Bone marrow (tissue), 2 donors: ENCODE data around the gene PDCD1LG2.
"Not testable (repeated sequence)": the region's sequence is repeated elsewhere in the genome, so short reads cannot be mapped to it uniquely, and the experiment has no call there.

ENCODE experiments used
- DNase-seq, 2 donors: peaks; one replicate each; lab custom pipeline; 2025; lab: John Stamatoyannopoulos, UW

Gene PDCD1LG2

DNA sequence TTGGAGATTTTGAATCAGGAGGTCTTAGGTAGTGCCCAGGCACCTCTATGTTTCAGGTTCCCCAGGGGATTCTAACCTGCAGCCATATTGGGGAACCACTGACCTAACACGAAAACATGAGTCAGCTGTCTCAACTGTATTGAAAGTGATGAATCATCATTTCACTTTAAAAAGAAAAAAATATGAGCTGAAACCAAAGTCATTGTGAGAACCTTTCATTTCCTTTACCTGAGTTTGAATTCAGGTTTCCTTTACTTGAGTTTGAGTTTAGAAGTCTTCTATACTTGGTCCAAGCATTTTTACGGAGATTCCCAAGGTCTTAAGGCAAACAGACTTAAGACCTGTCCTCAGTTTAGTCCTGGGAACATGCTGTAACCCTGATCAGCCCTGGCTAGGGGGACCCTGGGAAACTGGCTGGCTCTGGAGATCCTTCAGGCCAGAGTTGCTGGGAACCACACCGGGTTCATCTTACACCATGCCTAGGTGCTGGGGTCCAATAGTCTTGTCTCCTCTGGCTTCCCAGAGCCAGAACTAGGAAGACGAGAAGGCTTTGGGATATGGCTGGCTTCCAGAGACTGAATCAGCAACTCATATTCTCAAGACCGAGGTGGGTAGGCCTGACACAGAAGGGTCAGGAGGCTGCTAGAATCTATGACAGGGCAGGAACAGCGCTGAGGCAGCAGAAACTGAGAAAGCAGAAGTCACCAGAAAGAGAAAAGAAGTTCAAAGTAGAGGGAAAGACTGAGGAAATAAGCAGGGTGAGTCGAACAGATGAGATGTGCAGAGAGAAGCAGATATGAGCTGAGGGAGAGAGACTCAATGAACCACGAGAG is 16.4 kb upstream of the PDCD1LG2 start:
- DNase-seq: peak in 1 of 2 donors; percentile 95

DNA sequence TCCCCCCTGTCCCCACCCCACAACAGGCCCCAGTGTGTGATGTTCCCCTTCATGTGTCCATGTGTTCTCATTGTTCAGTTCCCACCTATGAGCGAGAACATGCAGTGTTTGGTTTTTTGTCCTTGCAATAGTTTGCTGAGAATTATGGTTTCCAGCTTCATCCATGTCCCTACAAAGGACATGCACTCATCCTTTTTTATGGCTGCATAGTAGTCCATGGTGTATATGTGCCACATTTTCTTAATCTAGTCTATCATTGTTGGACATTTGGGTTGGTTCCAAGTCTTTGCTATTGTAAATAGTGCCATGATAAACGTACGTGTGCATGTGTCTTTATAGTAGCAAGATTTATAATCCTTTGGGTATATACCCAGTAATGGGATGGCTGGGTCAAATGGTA is 15.6 kb upstream of the PDCD1LG2 start:
- not testable (repeated sequence) for DNase-seq

DNA sequence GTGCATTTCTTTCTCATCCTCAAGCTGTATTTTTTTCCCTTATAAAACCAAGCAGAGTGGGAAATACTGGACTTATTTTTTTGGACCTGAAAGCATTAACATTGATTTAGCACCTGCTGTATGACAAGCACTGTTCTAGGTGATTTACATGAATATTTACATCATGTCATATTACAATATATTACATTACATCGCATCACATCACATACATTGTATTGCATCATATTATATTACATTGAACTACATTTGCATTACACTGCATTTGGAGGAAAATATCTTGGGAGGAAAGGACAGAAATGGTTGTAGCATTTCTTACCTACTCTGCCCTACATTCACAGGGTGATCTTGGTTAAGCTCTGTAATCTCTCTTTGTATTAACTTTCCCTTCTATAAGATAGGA is 11.2 kb upstream of the PDCD1LG2 start:
- DNase-seq: no peak

DNA sequence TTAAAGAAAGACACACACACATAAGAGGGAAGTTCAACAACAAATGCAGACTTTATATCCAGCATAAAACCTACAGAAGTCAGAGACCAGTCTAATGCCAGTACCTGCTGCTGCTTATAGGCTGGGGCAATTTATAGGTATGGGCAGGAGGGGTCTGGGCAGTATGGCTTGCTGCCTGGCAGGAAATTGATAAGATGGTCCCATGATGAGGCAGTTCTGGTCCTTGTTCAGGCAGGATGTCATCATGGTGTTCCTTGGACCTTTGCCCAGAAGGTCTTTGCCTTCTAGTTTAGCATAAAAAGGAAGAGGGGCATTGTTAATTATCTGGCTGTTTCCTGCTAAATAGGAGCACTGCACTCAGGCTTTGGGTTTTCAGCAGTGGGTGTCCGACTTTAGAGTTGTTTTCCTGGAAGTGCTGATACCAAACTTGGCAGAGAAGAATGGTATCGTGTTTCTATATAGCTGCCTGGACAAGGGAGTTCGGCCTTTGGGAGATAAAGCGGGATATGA is 10.4 kb upstream of the PDCD1LG2 start:
- DNase-seq: peak in 1 of 2 donors; percentile 58

DNA sequence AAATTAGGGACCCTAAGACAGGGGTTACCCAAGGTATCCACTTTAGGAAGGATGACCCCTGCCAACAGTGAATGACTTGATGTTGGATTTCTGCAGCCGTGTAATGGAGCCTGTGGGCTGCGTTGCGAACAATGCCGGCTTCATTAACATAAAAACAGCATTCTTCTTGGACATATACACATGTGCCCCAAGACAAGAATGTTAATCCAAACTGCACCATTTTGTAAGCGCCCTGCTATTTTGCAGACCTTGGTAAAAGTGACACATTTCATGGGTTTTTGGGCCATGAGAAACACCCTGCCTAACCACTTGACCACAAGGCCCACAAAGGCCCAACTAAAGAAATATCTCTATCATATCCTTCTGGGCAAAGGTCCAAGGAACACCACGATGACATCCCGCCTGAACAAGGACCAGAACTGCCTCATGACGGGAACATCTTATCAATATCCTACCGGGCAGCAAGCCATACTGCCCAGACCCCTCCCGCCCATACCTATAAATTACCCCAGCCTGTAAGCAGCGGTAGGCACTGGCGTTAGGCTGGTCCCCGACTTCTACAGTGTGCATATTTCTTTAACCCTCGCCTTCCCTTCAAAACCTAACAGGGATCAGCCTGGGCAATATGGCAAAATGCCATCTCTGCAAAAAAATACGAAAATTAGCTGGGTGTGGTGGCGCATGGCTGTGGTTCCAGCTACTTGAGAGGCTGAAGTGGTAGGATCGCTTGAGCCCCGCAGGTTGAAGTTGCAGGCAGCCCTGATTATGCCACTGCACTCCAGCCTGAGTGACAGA is 9.7 kb upstream of the PDCD1LG2 start:
- DNase-seq: no peak

DNA sequence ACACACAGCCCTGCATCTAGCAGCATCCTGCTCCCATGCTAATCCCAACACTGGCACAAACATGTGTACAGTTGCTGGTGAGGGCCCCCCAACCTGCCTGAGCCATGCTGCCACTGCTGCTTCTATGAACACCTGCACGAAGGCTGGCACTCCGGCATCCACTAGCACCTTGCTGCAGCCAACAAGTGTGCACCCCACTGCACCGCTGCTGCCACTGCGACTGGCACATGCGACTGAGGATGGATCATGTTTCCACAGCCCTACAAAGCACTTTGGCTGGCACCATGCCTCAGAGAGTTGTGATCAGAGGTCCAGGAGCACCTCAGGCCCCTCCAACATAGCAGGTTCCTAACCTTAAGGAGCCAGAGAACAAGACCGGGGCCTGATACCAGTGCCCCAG is 7.8 kb upstream of the PDCD1LG2 start:
- DNase-seq: no peak

DNA sequence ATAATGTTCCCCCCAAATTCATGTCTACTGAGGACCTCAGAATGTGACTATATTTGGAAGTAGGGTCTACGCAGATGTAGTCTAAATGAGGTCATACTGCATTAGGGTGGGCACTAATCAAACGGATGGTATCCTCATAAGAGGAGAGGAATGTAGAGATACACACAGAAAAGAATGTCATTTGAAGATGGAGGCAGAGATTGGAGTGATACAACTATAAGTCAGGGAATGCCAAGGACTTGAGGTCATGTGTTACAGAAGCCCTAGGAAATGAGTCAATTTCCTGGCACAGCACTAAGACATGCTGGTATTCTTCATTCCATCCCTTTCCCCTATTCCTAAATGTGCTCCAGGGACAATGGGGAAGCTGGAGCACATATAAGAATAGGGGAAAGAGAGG is 758 bp upstream of the PDCD1LG2 start:
- DNase-seq: no peak

DNA sequence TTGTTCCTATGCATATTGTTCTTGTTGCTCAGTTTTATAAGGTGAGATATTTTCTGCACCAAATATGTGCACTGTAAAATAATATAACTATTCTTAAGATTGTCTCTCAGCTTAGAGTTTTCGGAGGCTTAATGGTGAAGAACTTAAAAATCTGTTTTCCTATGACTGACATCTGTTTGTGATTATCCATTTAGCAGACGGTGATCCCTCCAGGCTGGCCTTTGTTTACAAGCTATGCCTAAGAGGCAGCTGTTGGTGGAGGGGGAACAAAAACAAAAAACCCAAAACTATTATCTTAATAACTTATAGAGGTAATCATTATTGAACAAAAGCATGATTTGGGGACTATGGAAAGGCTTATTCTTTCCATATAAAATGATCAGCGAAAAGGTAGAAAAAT is 658 bp downstream of the PDCD1LG2 start:
- DNase-seq: no peak

DNA sequence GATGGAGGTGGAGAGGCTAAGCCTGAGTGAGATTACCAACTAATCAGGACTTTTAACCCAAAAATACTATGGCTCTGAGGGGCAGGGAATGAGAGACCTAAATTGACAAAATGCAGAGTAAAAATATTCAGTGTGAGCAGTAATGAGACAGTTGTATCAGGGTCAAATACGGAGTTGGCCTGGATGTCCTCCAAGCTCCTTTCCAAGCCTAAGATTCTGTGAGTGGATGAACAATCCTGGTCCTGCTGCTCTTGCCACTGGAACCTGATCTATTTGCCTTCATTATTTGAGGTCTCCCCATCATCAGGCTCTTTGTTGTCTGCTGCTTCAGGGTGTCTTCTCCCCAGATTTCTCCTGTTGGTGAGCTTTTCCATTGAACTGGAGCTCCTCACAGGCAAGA is 1.1 kb downstream of the PDCD1LG2 start:
- DNase-seq: no peak

DNA sequence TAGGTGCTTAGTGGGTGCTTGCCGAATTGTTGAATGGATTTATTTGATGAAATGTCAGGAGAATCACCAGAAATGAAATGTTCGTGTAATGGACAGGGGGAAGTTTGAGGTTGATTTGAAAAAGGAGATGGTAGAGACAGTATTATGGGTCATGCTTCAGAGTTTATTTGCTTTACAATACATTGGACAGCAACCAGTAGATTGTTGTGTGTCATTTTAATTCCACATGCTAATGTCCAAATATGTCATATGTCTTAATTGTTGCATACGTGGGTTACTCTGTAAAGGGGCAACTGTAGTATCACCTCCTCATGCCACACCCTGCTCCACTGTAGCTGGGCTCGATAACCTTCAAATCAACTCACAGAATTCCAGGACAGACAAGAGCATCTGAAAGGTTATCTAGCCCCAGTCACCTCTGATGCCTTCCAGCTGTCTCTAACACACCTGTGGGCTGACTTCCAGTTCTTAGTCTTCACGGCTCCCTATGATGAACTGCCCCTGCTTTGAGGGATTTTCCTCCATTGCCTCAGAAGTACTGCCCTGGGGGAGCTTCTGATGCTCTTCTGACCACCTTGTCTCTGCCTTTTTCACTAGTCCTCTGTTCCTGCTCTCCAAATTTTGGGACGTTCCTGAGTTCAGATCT is 1.7 kb downstream of the PDCD1LG2 start:
- DNase-seq: no peak

DNA sequence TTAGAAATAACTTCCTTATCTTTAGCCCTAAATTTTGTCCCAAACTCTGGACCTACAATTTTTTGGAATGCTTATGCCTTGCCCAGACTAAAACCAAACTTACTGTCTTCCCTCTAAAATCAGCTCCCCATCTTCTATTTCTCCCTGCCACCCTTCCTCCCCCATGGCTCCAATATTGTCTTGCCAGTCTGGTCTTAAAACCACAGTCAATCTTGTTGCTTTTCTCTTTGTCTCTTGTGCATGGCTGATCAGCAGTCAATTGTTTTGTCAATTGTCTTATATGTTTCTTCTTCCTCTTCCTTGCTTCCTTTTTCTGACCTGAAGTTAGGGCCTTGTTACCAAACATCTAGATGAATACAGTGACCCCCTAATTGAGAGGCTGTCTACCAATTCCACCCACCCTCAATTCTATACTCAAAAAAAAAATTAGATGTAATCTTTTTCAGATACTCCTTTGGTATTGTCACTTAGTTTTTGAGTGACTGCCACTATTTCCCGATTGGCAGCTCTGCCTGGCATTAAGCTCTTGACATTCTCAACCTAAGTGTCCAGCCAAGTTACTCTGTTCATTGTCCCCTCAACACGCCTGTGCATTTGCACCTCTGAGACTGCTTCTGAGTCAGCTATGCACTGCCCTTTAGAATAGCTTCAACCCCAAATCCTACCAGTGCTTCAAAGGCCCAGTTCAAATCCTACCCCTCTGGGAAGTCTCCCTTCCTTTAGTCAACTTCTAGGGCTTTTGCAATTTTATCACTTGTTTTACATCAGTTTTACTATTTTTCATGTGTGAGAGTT is 2.5 kb downstream of the PDCD1LG2 start:
- no peak for DNase-seq

DNA sequence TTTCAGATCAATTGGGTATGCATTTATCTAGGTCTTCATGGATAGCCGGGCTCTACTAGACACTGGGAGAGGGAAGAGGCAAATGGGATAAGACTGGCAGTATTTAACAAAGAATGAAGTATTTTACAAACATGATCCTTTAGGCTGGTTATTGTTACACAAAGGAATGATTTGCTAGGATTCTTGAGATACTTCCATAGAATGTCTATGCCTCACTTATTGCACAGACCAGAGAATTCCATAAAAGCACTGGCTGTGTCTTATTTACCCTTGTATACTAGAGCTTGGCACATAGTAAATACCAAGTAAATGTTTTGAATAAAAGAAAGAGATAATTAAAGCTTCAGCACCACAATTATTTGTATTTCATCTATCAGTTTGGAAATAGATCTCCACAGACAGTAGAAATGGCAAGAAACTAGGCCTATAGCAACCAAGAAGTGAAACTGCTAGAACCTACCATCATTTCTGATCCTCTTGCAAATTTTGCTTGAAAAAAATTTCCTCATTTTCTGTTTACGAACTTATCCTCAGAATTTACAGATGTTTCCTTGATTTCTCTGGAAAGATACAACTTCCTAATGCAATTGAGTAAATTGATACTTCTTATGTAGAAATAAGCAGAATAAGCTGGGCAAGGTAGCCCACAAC is 3.8 kb downstream of the PDCD1LG2 start:
- no peak for DNase-seq

DNA sequence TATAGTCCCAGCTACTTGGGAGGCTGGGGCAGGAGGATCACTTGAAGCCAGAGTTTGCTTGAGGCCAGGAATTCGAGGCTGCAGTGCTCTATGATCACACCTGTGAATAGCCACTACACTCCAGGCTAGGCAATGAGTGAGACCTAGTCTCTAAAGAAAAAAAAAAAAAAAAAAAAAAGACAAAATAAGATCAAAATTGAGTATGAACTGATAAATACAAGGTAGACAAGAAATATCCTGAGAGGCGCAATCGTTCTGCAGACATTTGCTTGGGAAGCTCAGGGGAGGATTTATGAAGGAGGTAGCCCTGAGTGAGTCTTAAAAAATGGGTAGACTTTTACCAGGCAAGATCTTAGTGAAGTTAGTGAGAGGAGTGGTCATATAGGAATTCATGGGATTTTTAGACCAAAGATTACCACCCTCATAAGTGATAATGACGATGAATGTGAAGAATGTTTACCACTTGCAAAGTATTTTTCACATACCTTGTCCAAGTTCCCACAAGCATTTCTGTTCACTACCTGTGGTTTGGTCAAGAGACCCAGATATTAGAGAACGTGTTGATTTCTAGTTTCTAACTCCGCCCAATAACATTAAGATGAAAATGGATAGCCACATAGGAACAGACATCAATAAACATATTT is 4.4 kb downstream of the PDCD1LG2 start:
- no peak for DNase-seq

DNA sequence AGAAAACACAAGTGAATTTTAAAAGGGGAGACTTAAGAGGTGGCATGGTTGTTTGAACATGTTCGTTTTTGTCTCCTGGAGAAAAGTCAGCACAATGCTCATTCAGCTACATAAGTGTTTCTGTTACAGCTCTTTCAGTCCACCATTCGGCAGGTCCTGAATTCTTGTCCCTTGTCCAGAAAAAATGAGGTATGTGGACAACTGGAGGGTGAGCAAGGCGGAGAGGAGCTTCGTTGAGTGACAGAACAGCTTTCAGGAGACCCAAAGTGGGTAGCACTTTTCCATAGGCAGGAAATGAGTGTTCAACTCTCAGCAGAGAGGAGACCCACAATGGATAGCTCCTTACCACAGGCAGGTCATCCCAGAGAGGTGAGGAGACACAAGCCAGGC is 4.9 kb downstream of the PDCD1LG2 start:
- DNase-seq: no peak

DNA sequence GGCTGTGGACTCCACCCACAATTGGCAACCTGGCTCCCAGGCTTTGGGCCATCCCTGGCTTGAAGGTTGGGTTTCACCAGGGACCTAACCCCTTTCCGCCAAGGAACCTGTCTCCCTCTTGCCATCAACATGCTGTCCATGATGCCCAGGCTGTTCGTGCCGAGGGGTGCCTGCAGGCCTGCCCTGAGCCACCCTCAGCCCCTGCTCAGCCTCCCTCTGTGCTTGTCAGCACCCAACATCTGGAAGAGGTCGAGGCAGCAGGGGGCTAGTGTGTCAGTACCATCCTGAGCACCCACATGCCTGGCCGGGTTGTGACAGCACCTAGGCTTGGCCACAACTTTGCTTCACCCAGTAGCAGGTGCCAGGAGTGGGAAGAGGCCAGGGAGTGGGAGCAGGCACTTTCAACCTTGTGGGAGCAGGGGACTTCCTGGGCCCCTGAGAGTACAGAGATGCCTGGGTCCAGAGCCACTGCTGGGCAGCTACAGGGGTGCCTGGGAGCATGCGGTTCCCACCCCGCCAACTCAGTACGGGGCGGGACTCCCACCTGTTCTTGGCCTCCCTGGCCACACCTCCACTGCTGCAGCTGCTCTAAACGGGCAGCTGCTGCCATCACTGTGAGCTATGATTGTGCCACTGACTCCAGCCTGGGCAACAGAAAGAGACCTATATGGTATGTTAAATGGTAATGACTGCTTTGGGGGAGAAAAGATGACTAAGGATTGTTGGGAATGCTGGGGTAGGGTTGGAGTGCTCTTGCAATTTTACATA is 6.3 kb downstream of the PDCD1LG2 start:
- DNase-seq: no peak

DNA sequence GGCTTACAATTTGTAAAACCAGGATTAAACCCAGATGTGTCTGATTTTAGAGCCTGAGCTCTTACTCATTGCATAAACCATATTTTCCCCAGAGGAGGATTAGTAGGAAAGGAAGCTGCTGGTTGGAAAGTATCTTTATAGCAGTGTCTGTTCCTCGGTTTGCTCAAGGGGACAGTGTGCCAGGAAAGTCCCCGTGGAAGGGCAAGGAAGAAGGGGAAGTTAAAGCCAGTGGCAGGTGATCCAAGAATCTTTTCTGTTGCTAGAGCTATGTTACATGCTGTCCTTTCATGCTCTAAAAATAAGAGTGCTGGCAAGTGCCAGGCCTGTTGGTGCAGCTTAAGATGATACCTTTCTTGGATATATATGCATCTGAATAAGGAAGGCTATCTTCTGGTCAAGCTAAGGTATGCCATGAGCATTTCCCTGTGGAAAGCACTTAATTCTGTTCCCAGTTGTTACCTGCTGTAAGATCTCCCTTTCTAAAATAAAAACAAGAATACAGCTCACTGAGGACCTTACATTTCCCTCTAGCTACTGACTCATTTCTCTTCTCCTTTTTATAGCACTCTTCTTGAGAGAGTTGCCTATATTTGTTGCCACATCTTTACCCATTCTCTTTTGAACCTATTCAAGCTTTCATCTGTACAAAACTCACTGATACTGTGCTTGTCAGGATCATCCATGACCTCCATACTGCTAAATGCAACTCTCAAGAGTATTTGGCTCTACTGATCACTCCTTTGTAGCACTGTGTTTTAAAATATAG is 8.0 kb downstream of the PDCD1LG2 start:
- DNase-seq: peak in 1 of 2 donors; percentile 33

DNA sequence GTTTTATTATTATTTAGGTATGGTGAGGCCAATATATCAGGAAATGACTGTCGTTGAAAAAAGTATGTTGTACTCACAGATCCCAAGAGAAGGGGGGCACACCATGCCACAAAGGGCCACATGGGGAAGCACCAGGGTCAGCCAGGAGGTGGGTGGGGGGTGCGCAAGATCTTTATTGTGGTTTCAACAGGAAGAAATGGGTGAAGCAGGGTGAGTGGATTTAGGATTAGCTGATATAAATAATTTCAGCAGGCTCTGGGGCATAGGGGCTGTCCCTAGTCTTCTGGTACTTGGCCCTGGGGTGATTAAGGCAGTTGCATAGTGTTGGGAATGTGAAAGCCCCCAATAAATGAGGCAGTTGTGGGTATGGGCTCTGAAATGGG is 8.6 kb downstream of the PDCD1LG2 start:
- DNase-seq: peak in 1 of 2 donors; percentile 26

DNA sequence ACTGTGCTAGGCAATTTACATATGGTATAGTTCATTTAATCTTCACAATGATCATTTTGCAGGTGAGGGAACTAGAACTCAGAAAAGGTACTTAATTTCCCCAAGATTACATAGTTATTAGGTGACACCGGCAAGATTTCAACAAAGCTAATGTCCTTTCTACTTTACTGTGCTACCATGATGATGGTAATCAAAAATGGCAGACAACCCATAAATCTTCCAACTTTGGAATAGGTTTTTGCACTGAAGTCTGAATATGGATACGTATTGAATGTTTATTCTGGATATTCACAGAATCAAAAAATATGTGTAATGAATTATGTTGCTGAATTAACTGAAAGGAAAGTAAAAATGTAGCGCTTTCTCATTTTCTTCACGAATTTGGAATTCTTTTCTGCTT is 13.8 kb downstream of the PDCD1LG2 start:
- no peak for DNase-seq

DNA sequence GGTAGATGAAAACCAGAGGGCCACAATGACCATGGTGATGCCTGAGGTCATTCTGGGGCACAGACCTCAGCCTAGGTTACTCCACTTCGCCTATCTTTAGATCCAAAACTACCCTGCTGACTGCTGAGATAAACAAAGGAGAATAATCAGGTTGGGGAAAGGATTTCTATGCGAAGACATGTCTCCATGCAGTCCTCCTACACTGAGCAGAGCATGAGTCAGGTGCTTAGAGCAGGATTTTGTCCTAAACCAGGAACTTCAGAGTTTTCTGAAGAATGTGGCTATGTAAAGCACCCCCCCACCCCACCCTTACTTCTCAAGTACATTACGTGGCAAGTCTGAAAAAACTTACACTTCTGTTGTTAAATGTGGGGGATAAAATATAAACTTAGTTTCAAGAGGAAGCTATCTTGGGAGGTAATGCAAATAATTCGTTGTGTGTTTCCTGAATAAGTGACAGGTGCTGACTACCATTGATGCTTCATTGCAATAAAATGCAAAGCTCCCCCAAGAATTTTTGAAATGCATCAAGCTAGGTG is 19.4 kb downstream of the PDCD1LG2 start:
- DNase-seq: peak in 1 of 2 donors; percentile 36
